GM19238 (cell line): Measurements from ENCODE around the gene SOCS1.
"Not testable (repeated sequence)": the region's sequence is repeated elsewhere in the genome, so short reads cannot be mapped to it uniquely, and the experiment has no call there.

ENCODE experiments used
- DNase-seq: peaks from one replicate; pipeline ENCODE4 v3.0.0; 2011; ENCODE audit warnings: low spot score; ENCODE audit not compliant: insufficient read length

SOCS1 gene

GRCh38 chr16:11255737-11256660, at the start of gene SOCS1:
SOCS1 (minus strand) TSS chr16:11256204; CDS start chr16:11255478, 726 bp downstream.
- peak; percentile 88 for DNase-seq

- DNase-seq = no peak
Measured at GRCh38 chr16:11303405-11304138, 47.6 kb upstream of the SOCS1 start.

- no peak for DNase-seq
Measured at GRCh38 chr16:11302977-11303376, 47.0 kb upstream of the SOCS1 start.

GRCh38 chr16:11301645-11302501, 45.9 kb upstream of the SOCS1 start:
- DNase-seq = no peak

- DNase-seq = no peak
Measured at GRCh38 chr16:11300560-11300892, 44.5 kb upstream of the SOCS1 start.

- no peak for DNase-seq
Measured at GRCh38 chr16:11299865-11300559, 44.0 kb upstream of the SOCS1 start.

- DNase-seq = not testable (repeated sequence)
Measured at GRCh38 chr16:11298950-11299547, 43.0 kb upstream of the SOCS1 start.

GRCh38 chr16:11298143-11298900, 42.3 kb upstream of the SOCS1 start:
- DNase-seq = no peak

- peak; percentile 68 for DNase-seq
Measured at GRCh38 chr16:11297492-11298142, 41.6 kb upstream of the SOCS1 start.

GRCh38 chr16:11296706-11297491, 40.9 kb upstream of the SOCS1 start:
- no peak for DNase-seq

GRCh38 chr16:11296351-11296705, 40.3 kb upstream of the SOCS1 start:
- DNase-seq = no peak

GRCh38 chr16:11295672-11296071, 39.7 kb upstream of the SOCS1 start:
- no peak for DNase-seq

- no peak for DNase-seq
Measured at GRCh38 chr16:11292076-11292748, 36.2 kb upstream of the SOCS1 start.

GRCh38 chr16:11291091-11291703, 35.2 kb upstream of the SOCS1 start:
- no peak for DNase-seq

- DNase-seq = no peak
Measured at GRCh38 chr16:11290102-11290893, 34.3 kb upstream of the SOCS1 start.

GRCh38 chr16:11289696-11290095, 33.7 kb upstream of the SOCS1 start:
- DNase-seq = not testable (repeated sequence)

- no peak for DNase-seq
Measured at GRCh38 chr16:11289202-11289601, 33.2 kb upstream of the SOCS1 start.
